Nephron (organoid): ENCODE data around the gene JCAD.

Experiments
- H3K27ac Mint-ChIP-seq, 3 experiments: 2 replicates each; pipeline ENCODE4 v1.8.0; 2020; ENCODE audit warnings: mixed read lengths in 3 of 3, mild to moderate bottlenecking in 2 of 3, moderate library complexity in 1 of 3
- H3K27me3 Mint-ChIP-seq: 2 replicates; pipeline ENCODE4 v1.8.0; 2021; ENCODE audit warnings: low read depth, mild to moderate bottlenecking, moderate library complexity, mixed read lengths
- H3K36me3 Mint-ChIP-seq: 2 replicates; pipeline ENCODE4 v1.8.0; 2020; ENCODE audit warnings: low read depth, mixed read lengths
- H3K4me1 Mint-ChIP-seq: 2 replicates; pipeline ENCODE4 v1.8.0; 2020; ENCODE audit warnings: mixed read lengths
- H3K4me3 Mint-ChIP-seq, 3 experiments: 2 replicates each; pipeline ENCODE4 v1.8.0; 2020; ENCODE audit warnings: mild to moderate bottlenecking in 3 of 3, mixed read lengths in 3 of 3, moderate library complexity in 2 of 3
- H3K9me3 Mint-ChIP-seq: 2 replicates; pipeline ENCODE4 v1.8.0; 2020; ENCODE audit warnings: mixed read lengths
- TF ChIP-seq, protein P1 (sequence below), 3 experiments: fragments of 200-600 bp; sonication (generic); IDR thresholded peaks; one replicate each; pipeline ENCODE4 v1.5.0; 2021; ENCODE audit warnings: antibody characterized with exemption in 3 of 3; ENCODE audit not compliant: unreplicated experiment in 3 of 3

The JCAD gene

GRCh38 chr10:30047924-30048531 lies 11.4 kb downstream of the JCAD start:
- no peaks in the 10 kb centered on the region for H3K9me3 Mint-ChIP-seq
- H3K4me1 Mint-ChIP-seq: peaks cover 27% of the 10 kb centered on the region
- peaks cover 36% of the 10 kb centered on the region for H3K36me3 Mint-ChIP-seq
- H3K27ac Mint-ChIP-seq: no peak overlapping the region
- TF ChIP-seq, protein P1, sequence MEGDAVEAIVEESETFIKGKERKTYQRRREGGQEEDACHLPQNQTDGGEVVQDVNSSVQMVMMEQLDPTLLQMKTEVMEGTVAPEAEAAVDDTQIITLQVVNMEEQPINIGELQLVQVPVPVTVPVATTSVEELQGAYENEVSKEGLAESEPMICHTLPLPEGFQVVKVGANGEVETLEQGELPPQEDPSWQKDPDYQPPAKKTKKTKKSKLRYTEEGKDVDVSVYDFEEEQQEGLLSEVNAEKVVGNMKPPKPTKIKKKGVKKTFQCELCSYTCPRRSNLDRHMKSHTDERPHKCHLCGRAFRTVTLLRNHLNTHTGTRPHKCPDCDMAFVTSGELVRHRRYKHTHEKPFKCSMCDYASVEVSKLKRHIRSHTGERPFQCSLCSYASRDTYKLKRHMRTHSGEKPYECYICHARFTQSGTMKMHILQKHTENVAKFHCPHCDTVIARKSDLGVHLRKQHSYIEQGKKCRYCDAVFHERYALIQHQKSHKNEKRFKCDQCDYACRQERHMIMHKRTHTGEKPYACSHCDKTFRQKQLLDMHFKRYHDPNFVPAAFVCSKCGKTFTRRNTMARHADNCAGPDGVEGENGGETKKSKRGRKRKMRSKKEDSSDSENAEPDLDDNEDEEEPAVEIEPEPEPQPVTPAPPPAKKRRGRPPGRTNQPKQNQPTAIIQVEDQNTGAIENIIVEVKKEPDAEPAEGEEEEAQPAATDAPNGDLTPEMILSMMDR (IDR thresholded peaks at IDR 0.05; ENCODE audit: unreplicated experiment in 3 of 3): no peak
- peaks cover 9% of the 10 kb centered on the region for H3K27me3 Mint-ChIP-seq
- H3K4me3 Mint-ChIP-seq: no peak overlapping the region

GRCh38 chr10:30047430-30047829 lies 12.0 kb downstream of the JCAD start:
- Mint-ChIP-seq H3K27ac (no peak overlapping the region), H3K9me3 (no peaks in the 10 kb centered on the region), H3K4me3 (no peak overlapping the region), H3K4me1 (peaks cover 27% of the 10 kb centered on the region), H3K27me3 (peaks cover 9% of the 10 kb centered on the region), H3K36me3 (peaks cover 37% of the 10 kb centered on the region)
- TF ChIP-seq, protein P1 (IDR thresholded peaks at IDR 0.05; ENCODE audit: unreplicated experiment in 3 of 3): no peak

DNA sequence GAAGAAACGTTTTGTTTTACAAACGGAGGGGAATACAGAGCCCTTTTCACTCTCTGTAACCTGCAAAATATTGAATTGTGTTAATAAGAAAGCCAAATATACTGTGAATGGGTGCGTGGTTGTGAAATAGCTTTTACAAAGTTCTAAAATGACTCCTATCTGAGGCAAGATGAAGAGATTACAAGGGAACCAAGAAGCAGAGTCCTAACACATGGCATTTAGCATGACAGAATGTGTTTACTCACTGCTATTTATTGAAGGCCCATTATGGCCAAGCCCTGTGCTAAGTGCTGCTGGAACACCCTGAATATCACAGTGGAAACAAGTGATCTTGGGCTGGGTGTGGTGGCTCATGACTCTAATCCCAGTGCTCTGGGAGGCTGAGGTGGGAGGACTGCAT lies 12.9 kb downstream of the JCAD start:
- peaks cover 30% of the 10 kb centered on the region for H3K4me1 Mint-ChIP-seq
- no peaks in the 10 kb centered on the region for H3K9me3 Mint-ChIP-seq

DNA sequence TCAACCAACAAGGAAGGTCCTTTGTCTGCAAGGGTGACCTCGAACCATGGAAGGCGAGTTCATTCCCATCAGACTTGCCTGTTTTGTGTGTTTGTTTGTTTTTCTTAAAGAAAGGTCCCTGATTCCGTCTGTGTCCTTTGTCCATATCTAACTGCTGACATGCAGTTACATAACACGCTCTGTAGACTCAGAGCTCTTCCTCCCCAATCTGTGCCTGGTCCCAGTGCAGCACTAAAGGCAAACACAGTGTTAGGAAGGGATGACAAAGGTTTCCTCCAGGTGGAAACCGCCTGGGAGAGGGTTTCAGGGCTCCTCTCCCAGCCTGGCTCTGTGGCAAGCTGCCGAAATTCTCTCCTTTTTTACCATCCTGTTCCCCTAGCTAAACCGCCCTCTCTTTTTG lies 13.4 kb downstream of the JCAD start:
- H3K4me1 Mint-ChIP-seq: peaks cover 25% of the 10 kb centered on the region

More for the DNA sequence above, 12.9 kb downstream of the JCAD start:
- Mint-ChIP-seq H3K36me3 (peaks cover 40% of the 10 kb centered on the region), H3K4me3 (no peak overlapping the region), H3K27ac (no peak overlapping the region), H3K27me3 (peaks cover 6% of the 10 kb centered on the region)
- TF ChIP-seq, protein P1 (IDR thresholded peaks at IDR 0.05; ENCODE audit: unreplicated experiment in 3 of 3): no peak

GRCh38 chr10:30043476-30044270 lies 15.7 kb downstream of the JCAD start:
- H3K4me3 Mint-ChIP-seq: no peak overlapping the region
- no peaks in the 10 kb centered on the region for H3K9me3 Mint-ChIP-seq
- TF ChIP-seq, protein P1 (IDR thresholded peaks at IDR 0.05; ENCODE audit: unreplicated experiment in 3 of 3): no peak
- H3K36me3 Mint-ChIP-seq: peaks cover 54% of the 10 kb centered on the region
- no peaks in the 10 kb centered on the region for H3K27me3 Mint-ChIP-seq
- peaks cover 8% of the 10 kb centered on the region for H3K4me1 Mint-ChIP-seq
- peak overlapping the region in 1 of 3 experiments; percentile 26 for H3K27ac Mint-ChIP-seq

More for the DNA sequence above, 13.4 kb downstream of the JCAD start:
- Mint-ChIP-seq H3K9me3 (no peaks in the 10 kb centered on the region), H3K27ac (no peak overlapping the region), H3K4me3 (no peak overlapping the region), H3K36me3 (peaks cover 40% of the 10 kb centered on the region), H3K27me3 (peaks cover 6% of the 10 kb centered on the region)
- TF ChIP-seq, protein P1 (IDR thresholded peaks at IDR 0.05; ENCODE audit: unreplicated experiment in 3 of 3): no peak
